HepG2 (cell line): ENCODE results near the gene MYORG. TPM values are rescaled to one million over a fixed set of nuclear protein-coding genes. Genes with fewer than 3 reads are reported as not detected.
A peak's percentile ranks its signal among the peaks of the same experiment; 100 is the strongest.

Experiments
- ATM ChIP-seq: fragments of 450-650 bp; IDR thresholded peaks from 2 replicates; pipeline ENCODE4 v1.7.1; 2017; ENCODE audit warnings: mild to moderate bottlenecking, borderline replicate concordance
- KDM5A ChIP-seq: fragments of 200-600 bp; sonication (generic); IDR thresholded peaks from 2 replicates; pipeline ENCODE4 v1.7.0; 2018; ENCODE audit warnings: antibody characterized with exemption, mild to moderate bottlenecking, low read length, borderline replicate concordance
- NR2F1 ChIP-seq, 2 experiments: fragments of 450-650 bp in 1 of 2; formaldehyde crosslinking in 1 of 2; IDR thresholded peaks; 2 replicates each; pipeline versions ENCODE4 v1.5.0 to v1.6.1; 2016 to 2020; ENCODE audit warnings: mild to moderate bottlenecking in 1 of 2, missing compliant biosample characterization in 1 of 2, missing genetic modification reagents in 1 of 2, moderate library complexity in 1 of 2
- RBFOX2 ChIP-seq: fragments of 200-400 bp; formaldehyde crosslinking; IDR thresholded peaks from 2 replicates; pipeline ENCODE4 v1.6.1; 2017; ENCODE audit warnings: low read depth, mild to moderate bottlenecking, low read length
- SIN3A ChIP-seq: IDR thresholded peaks from 2 replicates; pipeline ENCODE4 v1.6.1; 2011; ENCODE audit warnings: low read depth, mild to moderate bottlenecking, control low read depth, low read length, borderline replicate concordance
- SMAD1 ChIP-seq: sonication (generic); formaldehyde crosslinking; IDR thresholded peaks from 2 replicates; pipeline ENCODE4 v1.4.0; 2020; ENCODE audit warnings: missing genetic modification reagents, low read depth, mild to moderate bottlenecking, borderline replicate concordance
- TRAFD1 ChIP-seq: sonication (generic); formaldehyde crosslinking; IDR thresholded peaks from 2 replicates; pipeline ENCODE4 v1.5.1; 2020; ENCODE audit warnings: missing genetic modification reagents, mild to moderate bottlenecking, borderline replicate concordance
- ZMYM4 ChIP-seq: sonication (generic); formaldehyde crosslinking; IDR thresholded peaks from 2 replicates; pipeline ENCODE4 v1.8.1; 2023; ENCODE audit warnings: mild to moderate bottlenecking, missing genetic modification reagents
- ZNF142 ChIP-seq: sonication (generic); formaldehyde crosslinking; IDR thresholded peaks from 2 replicates; pipeline ENCODE4 v1.4.0; 2020; ENCODE audit warnings: missing genetic modification reagents
- ZNF589 ChIP-seq: sonication (generic); formaldehyde crosslinking; conservative IDR thresholded peaks from 2 replicates; pipeline ENCODE4 v1.8.0; 2022; ENCODE audit warnings: mild to moderate bottlenecking, moderate library complexity, missing genetic modification reagents
- ZNF7 ChIP-seq: IDR thresholded peaks from 2 replicates; pipeline ENCODE4 v1.6.1; 2016; ENCODE audit warnings: missing biosample characterization, missing genetic modification reagents
- polyA plus RNA-seq, 8 experiments: library from polyadenylated mRNA; depleted of rRNA in 3 of 8; stranded (reverse) in 7 of 8; unstranded in 1 of 8; fragments of >200 nt; fragmentation: Illumina TruSeq in 4 of 8; extraction: Trizol in 4 of 8; gene quantifications; 2 replicates each; pipeline versions ENCODE4 v1.2.1 to v1.2.3, GENCODE V29; 2011 to 2016; ENCODE audit warnings: low read depth in 4 of 8, missing spikeins in 1 of 8, mixed read lengths in 1 of 8; ENCODE audit not compliant: insufficient read depth in 1 of 8
- total RNA-seq, 5 experiments: library from RNA; depleted of rRNA; stranded (reverse); fragments of >200 nt; fragmentation: Illumina TruSeq; extraction: Trizol; gene quantifications; 2 replicates each; pipeline ENCODE4 v1.2.3, GENCODE V29; 2016; ENCODE audit warnings: low read depth in 1 of 5
- TF ChIP-seq, protein P1 (sequence below): sonication (generic); formaldehyde crosslinking; IDR thresholded peaks from 2 replicates; pipeline ENCODE4 v1.4.0; 2020; ENCODE audit warnings: missing genetic modification reagents
- TF ChIP-seq, protein P2 (sequence below): sonication (generic); formaldehyde crosslinking; IDR thresholded peaks from 2 replicates; pipeline ENCODE4 v1.5.1; 2020; ENCODE audit warnings: mild to moderate bottlenecking, missing genetic modification reagents, moderate library complexity
- TF ChIP-seq, protein P3 (sequence below): sonication (generic); formaldehyde crosslinking; IDR thresholded peaks from 2 replicates; pipeline ENCODE4 v1.9.0; 2021; ENCODE audit warnings: missing genetic modification reagents, borderline replicate concordance

MYORG gene
- total and polyA plus RNA-seq, 2 of the 13 experiments (the other 11 are each of a cell fraction or from before 2014, with no cell fraction given) = 11.1 to 22.4 TPM

DNA sequence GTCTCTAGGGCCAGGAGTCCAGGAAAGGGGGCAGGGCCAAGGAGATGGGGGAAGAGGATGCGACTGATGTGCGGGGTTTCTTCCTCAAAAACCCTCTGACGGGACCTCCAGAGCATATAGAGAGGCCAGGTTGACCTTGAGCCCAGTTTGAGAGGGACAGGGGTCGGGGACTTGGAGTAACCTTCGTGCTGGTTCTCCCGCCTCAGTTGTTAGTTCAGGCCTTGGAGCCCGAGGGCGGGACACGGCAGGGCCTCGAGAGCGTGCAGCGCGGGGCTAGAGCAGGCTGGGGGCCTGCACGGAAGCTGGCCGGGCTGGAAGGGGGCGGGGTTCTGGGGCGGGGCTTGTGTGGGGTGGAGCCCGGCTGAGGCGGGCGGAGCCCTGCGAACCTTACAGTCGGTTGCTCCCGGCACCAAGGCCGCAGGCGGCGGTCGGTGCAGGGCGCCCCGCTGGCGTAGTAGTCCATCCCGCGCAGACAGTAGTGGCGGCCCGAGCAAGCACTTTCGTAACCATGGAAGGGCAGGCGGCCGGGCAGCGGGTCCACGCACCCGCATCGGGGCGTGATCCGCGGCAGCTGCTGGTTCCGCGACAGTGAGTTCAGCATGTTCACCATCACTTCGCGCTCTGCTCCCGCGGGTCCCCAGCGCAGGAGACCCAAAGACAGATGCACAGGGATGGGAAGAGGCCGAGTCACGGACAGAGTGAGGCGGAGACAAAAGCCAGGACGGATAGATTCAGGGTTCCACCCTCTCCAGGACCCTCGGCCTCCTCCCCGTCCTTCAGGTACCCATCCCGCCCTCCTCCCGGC, 4.0 kb upstream of the MYORG start (continued):
- TF ChIP-seq, protein P1, sequence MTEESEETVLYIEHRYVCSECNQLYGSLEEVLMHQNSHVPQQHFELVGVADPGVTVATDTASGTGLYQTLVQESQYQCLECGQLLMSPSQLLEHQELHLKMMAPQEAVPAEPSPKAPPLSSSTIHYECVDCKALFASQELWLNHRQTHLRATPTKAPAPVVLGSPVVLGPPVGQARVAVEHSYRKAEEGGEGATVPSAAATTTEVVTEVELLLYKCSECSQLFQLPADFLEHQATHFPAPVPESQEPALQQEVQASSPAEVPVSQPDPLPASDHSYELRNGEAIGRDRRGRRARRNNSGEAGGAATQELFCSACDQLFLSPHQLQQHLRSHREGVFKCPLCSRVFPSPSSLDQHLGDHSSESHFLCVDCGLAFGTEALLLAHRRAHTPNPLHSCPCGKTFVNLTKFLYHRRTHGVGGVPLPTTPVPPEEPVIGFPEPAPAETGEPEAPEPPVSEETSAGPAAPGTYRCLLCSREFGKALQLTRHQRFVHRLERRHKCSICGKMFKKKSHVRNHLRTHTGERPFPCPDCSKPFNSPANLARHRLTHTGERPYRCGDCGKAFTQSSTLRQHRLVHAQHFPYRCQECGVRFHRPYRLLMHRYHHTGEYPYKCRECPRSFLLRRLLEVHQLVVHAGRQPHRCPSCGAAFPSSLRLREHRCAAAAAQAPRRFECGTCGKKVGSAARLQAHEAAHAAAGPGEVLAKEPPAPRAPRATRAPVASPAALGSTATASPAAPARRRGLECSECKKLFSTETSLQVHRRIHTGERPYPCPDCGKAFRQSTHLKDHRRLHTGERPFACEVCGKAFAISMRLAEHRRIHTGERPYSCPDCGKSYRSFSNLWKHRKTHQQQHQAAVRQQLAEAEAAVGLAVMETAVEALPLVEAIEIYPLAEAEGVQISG (CRISPR knock-in tag) = peak; percentile 75
- TF ChIP-seq KDM5A = no peak
- no peak for TF ChIP-seq ZNF7 (CRISPR knock-in tag)
- TF ChIP-seq ZNF589 (CRISPR knock-in tag) = no peak; the same call in 1 of the 2 replicates
- 0 out of 2 replicates have a peak, but pooled peaks have one; percentile 35 for TF ChIP-seq ZMYM4 (CRISPR knock-in tag)
- TF ChIP-seq, protein P2, sequence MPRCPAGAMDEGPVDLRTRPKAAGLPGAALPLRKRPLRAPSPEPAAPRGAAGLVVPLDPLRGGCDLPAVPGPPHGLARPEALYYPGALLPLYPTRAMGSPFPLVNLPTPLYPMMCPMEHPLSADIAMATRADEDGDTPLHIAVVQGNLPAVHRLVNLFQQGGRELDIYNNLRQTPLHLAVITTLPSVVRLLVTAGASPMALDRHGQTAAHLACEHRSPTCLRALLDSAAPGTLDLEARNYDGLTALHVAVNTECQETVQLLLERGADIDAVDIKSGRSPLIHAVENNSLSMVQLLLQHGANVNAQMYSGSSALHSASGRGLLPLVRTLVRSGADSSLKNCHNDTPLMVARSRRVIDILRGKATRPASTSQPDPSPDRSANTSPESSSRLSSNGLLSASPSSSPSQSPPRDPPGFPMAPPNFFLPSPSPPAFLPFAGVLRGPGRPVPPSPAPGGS (CRISPR knock-in tag) = peak; percentile 74; the same call in 1 of the 2 replicates
- TF ChIP-seq, protein P3, sequence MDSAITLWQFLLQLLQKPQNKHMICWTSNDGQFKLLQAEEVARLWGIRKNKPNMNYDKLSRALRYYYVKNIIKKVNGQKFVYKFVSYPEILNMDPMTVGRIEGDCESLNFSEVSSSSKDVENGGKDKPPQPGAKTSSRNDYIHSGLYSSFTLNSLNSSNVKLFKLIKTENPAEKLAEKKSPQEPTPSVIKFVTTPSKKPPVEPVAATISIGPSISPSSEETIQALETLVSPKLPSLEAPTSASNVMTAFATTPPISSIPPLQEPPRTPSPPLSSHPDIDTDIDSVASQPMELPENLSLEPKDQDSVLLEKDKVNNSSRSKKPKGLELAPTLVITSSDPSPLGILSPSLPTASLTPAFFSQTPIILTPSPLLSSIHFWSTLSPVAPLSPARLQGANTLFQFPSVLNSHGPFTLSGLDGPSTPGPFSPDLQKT (CRISPR knock-in tag) = no peak
- no peak for TF ChIP-seq SIN3A
- no peak for TF ChIP-seq ATM
- peak; percentile 51; the same call in 1 of the 2 replicates for TF ChIP-seq ZNF142 (CRISPR knock-in tag)
- TF ChIP-seq NR2F1 (CRISPR knock-in tag; IDR thresholded peaks at IDR 0.05) = 0 out of 4 replicates have a peak, but pooled peaks of 1 of the 2 experiments have one; percentile 4
- TF ChIP-seq SMAD1 (CRISPR knock-in tag) = no peak
- TF ChIP-seq TRAFD1 = no peak
- peak; percentile 50; the same call in 1 of the 2 replicates for TF ChIP-seq RBFOX2
